HG03457 (cell line): Measurements from ENCODE around the gene NLGN1.
"Not testable (repeated sequence)": the region's sequence is repeated elsewhere in the genome, so short reads cannot be mapped to it uniquely, and the experiment has no call there.

Experiments
- ATAC-seq: cut with Tn5 transposase; IDR thresholded peaks from one replicate; pipeline ENCODE4 v1.9.1; 2021; ENCODE audit warnings: moderate number of reproducible peaks; ENCODE audit not compliant: unreplicated experiment

Gene NLGN1

DNA sequence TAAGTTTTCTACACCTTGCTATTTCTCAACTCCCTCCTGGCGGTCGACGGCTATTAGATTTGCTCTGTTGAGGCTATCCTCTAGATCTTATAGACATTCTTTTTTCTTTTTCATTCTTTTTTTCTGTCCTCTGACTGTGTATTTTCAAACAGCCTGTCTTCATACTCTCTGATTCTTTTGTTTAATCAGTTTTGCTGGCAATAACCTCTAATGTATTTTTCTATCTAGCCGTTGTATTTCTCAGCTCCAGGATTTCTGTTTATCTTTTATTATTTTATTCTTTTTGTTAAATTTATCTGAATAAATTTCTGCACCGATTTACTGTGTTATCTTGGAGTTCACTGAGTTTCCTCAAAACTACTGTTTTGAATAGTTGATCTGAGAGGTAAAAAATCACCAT is 31.5 kb downstream of the NLGN1 start:
- ATAC-seq: no peak

DNA sequence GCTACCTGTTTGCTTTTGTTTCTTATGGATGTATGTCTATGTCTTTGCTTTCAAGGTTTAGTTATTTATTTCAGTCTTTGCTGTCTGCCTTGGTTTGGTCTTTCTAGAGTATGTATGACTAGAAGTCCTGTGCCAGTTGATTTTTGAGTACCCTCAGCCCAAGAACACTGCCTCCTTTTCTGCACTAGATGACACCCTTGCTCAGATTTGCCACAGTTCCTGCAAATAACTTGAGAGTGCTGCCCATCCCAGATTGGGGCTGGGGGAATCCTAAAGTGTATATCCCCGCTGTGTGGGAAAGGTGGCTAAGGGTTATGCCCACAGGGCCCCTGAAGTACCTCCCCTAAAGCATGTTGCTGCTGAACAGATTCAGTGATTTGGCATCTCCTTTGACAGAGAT is 32.0 kb downstream of the NLGN1 start:
- ATAC-seq: no peak

DNA sequence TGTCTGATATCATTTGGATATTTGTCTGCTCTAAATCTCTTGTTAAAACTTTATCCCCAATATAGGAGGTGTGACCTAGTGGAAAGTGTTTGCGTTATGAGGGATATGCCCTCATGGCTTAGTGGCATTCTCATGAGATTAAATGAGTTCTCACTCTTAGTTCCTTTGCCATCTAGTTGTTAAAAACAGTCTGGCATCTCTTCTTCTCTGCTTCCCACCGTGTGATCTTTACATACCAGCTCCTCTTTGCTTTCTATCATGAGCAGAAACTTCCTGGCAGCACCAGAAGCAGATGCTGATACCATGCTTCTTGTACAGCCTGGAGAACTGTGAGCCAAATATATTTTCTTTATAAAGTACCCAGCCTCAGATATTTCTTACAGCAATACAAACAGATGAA is 33.0 kb downstream of the NLGN1 start:
- ATAC-seq: no peak

DNA sequence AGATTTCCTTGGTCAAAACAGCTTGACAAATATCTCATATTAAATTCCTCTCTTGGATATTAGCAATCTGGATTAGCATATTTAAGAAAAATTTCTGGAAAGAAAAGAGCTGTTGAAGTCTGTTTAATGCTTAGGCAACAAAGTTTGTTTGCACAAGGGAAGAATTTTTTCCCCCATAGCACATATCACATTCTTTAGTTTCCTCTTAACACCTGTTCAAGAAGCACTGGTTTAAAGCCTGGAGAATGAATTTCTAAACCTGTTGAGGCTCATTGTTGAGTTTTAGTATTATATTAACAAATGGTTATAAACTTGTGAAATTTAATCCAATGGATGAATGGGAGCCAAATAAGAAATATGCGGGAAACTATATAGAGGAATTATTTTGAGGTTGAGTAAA is 41.5 kb downstream of the NLGN1 start:
- no peak for ATAC-seq

DNA sequence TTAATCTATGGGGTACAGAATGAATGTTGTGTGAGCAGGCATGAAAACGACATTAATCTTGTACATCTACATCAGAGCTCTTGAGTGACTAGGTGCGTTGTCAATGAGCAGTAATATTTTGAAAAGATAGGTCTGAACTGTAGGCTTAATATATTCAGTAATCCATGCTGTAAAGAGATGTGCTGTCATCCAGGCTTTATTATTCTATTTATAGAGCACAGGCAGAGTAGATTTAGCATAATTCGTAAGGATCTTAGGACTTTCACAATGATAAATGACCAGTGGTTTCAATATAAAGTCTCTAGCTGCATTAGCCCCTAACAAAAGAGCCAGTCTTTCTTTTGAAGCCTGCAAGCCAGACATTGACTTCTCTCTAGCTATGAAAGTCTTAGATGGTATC is 43.0 kb downstream of the NLGN1 start:
- no peak for ATAC-seq

DNA sequence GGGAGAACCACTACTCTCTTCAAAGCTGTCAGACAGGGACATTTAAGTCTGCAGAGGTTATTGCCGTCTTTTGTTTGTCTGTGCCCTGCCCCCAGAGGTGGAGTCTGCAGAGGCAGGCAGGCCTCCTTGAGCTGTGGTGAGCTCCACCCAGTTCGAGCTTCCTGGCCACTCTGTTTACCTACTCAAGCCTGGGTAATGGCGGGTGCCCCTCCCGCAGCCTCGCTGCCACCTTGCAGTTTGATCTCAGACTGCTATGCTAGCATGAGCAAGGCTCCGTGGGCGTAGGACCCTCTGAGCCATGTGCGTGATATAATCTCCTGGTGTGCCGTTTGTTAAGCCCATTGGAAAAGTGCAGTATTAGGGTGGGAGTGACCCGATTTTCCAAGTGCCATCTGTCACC is 54.0 kb downstream of the NLGN1 start:
- ATAC-seq: not testable (repeated sequence)

DNA sequence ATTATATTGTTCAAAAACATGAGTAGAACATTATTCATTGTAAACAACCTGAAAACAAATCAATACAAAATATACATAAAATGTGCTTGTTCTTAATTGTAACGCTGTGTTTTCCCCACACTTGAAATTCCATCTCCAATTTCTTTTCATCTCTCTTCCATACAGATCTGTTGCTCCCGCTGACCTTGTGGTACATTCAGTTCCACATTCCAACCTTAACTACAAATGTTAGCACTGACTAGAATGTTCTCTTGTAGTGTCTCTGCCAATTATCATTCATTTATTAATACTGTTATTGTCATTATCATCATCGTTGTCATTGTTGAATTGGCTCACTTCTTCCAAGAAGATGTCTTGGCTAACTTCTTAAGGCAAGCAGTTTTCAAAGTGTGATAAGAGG is 65.7 kb downstream of the NLGN1 start:
- ATAC-seq: no peak

DNA sequence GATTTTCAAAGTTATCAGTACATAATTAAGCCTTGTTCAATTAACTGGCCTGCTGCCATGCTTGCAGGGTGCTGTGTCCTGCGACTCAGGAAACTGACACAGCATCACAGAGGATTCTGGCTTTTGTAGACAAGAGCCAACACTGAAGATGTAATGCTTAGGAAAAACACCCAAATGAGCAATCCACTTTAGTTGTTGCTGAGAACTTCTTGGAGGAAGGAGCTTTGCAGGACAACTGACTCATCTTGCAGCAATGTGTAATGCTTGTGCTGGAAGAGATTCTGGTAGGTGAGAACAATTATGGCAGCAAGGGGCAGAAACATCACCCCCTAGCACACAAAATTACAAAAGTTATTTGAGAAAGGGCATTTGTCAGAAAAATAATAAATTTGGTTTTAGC is 67.6 kb downstream of the NLGN1 start:
- no peak for ATAC-seq

DNA sequence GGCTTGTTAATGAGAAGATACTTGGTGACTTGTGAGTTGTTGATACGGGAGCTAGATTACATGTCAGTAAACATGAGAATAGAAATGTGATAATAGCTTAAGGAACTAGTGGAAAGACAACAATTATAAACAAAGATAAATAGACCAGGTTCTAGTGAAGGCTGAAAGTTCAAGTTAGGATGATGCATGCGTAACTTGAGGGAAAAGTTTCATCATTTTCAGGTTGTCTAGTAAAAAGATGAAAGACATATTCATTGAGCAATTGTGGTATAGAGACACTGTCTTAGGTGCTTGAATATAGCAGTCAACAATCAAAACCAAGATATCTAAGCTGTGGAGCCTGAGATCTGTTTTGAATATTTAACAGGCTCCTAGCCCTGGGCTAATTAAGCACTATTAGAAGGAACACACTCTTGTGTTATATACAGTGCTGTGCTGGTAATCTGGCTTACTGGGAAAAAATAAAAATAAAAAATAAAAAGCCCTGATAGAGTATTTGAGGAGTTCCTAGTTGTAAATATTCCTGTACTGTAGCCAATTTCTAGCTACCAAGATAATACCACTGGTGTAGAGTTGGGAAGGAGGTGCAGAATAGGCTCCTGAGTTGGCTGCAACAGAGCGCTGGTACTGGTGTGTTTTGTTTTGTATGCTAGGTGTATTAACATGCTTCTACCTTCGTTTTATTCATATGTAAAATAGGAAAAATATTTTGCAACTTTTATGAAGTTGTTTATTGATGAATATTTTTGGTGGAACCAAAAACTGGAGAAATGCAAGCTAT is 68.5 kb downstream of the NLGN1 start:
- no peak for ATAC-seq

DNA sequence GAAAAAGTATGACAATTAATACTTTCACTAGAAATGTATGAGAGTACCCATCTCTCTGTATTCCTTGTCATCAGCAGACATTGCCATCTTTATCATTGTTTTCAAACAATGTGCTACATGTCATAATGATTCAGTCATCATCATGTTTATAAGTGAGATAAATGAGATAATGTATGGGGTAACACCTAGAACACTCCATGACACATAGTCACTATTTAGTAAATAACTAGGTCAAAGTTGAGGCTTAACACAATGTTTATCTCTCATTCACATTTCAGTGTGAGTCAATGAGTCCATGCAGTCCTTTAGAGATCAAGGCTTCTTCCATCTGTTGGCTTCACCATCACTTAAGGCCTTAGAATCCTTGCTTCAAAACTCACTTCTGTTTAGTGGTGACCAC is 70.0 kb downstream of the NLGN1 start:
- ATAC-seq: no peak

DNA sequence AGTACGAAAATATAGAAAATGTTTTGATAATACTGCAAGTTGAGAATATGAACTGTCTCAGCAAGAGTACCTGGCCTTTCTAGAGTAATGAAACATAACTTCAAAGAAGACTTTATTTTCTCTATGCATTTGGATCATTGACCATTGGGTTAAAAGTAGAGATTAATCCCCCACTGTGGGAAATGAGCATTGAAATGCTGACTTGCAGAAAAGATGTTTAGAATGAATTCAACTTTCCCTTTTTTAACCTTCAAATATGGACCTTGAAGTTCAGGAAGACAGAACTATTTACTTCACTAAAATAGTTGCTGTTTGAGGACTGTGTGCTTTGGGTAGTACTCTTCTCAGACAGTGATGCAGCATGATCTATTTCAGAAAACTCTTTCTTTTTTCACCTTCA is 75.7 kb downstream of the NLGN1 start:
- no peak for ATAC-seq

DNA sequence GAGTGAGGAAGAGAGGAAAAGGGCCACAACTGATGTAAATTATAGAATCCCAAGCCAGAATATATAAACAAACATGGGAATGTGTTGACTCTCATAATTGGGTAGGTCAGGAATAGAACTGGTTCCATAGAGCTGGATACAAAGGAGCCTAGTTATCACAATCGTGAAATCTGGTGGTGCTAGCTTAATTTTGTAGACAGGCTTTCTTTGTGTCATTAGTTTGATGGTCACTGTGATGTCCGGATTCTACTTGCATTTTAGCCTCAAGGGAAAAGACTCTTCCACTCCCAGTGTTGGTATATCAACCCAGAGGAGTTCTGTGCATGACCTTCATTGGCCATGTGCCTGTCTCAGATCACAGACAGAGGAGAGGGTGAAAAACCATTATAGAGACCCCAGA is 81.8 kb downstream of the NLGN1 start:
- ATAC-seq: no peak

DNA sequence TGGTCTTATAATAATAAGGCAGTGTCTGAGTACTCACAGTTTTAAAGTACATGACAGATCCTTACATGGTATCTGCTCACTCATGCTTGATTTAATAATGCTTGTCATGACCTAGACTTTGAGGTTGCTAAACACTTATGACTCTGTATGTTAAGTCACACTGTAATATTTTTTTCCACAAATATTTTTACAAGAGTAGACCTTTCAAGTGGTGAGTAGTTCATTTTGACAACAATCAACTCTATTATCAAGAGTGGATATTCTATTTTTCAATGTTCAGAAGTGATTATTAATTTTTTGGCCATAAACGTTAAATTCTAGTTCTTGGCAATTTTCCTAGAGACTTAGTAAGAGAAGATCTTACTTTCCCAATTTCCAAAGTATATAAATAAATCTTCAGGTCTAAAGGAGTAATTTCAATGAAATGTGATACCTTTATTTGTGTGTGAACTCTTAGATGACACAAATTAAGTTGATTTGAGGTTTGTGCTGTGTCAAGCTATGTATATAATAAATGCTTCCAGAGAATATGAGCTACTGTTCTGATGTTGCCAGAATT is 104.5 kb downstream of the NLGN1 start:
- ATAC-seq: no peak

DNA sequence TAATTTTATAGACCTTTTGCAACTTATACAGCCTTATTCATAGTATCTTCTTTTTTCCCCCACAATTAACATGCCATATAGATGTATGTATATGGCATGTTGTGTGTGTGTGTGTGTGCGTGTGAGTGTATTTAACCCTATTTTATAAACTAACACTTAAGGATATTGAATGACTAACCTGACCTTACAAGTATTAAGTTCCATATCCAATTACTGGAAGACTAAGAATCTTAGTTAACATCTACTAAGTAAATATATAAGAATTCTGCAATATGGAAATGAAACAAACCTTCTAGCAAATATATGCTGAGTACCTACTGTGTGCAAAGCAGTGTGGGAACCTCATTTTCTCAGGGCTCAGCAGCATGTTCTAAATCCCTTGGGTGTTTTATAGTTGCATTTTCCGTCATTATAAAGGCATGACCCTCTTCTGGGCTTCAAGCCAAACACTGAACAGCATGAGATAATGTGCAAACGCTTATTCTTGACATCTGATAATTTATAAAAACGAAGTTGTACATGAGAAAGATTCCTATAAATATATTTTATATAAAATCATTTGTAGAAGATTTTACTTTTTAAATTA is 105.5 kb downstream of the NLGN1 start:
- no peak for ATAC-seq

DNA sequence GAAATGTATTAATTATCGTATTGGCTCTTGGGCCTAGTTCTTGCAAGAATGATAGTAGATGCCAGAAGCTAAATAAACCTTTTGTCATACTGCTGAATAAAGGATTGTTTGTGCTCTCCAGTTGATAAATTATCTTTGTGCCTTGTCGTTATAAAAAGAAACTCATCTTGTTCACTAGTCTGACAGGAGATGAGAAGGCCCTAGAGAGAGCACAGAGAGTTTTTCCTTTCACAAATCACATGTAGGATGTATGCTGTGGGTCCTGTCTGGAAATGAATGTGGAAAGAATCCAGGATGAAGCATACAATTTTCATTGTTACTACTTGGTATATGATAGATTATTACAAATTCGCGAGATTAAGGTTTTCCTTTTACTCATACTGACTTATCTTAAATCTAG is 113.0 kb downstream of the NLGN1 start:
- no peak for ATAC-seq

DNA sequence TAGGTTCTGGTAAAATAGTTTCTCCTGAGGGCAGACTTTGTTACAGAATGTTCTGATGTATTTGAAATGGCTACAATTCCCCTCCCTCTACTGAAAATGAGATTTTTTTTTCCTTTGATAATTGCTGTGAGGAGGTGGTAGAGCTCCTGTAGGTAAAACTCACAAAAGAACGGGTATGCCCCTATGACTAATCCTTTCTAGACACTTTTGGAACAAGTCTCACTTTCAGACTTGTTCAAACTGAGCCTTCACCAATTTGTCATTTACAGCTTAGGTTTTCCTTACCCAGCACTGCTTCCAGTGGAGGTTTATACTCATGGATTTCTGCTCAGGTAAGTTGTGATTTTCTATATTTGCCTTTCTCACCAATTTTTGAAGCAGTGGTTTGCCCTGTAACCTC is 115.6 kb downstream of the NLGN1 start:
- ATAC-seq: no peak

DNA sequence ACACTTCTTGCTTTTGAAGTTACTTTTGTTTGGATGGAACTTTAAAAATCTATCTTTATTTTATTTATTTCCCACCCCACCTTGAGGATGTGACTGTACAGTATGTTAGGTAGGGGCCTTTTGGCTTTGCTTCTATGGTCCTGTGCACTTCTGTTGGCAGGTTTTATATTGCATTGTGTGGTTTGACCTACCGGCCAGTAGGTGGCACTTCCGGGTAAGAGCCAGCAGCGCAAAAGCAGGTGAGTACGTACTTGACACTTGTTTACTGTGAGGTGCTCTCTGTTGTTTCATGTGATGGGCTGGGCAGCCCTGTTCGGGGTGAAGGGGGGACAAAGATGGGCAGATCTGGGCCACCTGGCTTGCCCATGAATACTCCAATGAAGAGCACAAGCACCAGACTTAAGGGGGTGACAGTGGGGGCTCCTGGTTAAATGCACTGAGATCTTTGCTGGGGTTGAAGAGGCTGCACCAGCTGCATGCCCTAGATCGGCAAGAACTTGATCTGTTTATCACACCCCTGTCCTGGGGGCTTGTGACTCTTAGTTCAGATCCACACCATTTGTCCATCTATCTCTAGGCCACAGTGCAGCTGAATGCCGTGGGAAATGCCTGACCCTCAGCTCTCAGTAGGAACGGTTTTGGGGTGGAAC is 131.6 kb downstream of the NLGN1 start:
- peak; percentile 96 for ATAC-seq

DNA sequence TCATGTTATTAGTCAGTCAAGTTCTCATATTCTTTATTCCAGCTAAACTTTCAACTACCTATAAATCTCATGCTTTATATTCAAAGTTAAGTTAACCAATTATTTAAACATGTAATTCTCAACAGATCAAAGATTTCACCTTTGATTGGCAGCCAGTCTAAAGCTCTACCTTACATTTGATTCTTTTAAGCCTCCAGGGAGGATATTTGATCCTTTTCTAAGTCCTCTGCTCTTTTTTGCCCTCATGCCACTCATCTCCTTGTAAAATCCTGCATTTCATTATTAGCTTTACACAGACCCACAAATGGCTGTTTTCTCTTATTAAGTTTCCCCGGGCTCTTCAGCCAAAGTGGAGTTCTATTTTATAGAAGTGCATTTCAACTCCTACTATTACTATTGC is 134.1 kb downstream of the NLGN1 start:
- ATAC-seq: no peak

DNA sequence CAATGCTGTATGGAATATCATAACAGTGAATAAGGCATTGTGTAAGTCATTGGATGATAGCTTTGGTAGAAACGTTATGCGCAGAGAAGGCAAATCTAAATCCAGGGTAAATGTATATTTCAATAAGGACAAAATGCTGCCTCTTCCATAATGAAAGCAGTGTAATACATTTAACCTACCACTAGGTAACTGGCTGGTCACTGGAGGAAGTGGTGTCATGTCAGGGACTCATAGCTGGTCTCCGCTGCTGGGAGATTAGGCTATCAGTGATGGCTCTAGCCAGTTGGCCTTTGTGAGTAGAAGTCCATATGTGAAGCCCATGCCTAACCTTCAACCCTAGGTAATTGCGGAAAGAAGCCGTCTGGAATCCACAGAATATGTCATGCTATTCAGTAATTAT is 140.9 kb downstream of the NLGN1 start:
- ATAC-seq: no peak

DNA sequence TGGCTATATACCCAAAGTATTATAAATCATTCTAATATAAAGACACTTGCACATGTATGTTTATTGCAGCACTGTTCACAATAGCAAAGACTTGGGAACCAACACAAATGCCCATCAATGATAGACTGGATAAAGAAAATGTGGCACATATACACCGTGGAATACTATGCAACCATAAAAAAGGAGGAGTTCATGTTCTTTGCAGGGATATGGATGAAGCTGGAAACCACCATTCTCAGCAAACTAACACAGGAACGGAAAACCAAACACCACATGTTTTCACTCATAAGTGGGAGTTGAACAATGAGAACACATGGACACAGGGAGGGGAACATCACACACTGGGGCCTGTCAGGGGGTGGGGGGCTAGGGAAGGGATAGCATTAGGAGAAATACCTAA is 148.0 kb downstream of the NLGN1 start:
- not testable (repeated sequence) for ATAC-seq

DNA sequence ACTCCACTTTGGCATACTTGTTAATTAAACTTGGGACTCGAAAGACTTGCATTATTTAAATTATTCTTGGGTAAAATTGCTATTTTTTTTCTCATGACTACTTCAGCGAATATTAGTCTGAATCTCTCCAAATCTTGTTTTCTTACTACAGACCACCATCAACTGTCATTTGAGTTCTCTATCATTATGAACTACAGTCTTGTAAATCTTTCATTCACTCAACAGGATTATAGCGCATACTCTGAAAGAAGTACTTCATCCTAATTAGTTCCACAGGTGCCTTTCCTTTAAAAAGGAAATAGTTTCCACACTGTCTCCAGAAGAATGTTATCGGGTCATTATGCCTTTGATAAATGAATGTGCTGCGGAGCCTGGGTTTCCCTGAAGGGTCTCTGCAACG is 149.5 kb downstream of the NLGN1 start:
- no peak for ATAC-seq

DNA sequence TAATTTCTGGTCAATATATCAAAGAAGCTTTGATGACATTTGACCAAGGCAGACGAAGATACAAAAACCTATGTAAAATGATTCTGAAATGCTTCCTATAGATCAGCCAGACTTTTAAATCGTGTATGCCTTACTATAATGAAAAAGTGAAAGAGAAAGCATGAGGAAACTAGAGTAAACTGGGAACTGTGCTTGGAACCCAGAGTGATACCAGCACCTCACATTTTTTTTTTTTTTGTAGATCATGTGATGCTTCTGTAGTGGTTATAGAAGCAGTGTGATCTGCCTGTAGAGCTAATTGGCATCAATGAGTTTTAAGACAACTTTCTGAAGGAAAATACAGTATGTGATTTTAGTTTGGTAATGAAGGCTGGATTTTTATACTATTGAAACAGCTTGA is 150.7 kb downstream of the NLGN1 start:
- ATAC-seq: no peak
